Fibroblast of peridontal ligament (primary cell): Measurements from ENCODE around the gene GJA10.

Source experiments
- DNase-seq: peaks from one replicate; pipeline ENCODE4 v3.0.0-alpha.2; 2010; ENCODE audit errors: extremely low read depth

GJA10 gene

DNA sequence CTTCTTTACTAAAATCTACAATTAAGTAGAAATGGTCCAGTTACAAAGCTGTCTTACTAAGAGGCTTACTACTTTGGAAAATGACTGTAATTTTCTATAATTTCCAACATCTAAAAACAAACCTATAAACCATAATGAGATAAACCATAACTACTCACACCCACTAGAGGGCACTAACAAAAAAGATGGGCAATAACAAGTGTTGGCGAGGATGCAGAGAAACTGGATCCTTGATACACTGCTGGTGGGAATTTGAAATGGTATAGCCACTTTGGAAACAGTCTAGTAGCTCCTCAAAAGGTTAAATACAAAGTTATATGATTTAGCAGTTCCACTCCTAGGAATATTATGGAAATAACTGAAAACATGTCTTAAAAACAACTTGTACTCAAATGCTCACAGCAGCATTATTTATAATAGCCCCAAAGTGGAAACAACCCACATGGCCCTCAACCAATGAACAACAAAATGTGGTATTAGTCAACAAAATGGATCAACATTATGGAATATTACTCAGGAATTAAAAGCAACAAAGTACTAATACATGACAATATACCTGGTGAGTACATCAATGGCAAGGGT is 50.6 kb downstream of the GJA10 start:
- DNase-seq = peak; percentile 15
